ENCODE results near the gene UBE2H. TPM values are rescaled to one million over a fixed set of nuclear protein-coding genes. Genes with fewer than 3 reads are reported as not detected.
"Not testable (repeated sequence)": the region's sequence is repeated elsewhere in the genome, so short reads cannot be mapped to it uniquely, and the experiment has no call there.

UBE2H gene
- total RNA-seq, 4 donors from 2014 or later: 68.3 to 123 (median 91.4) TPM

DNA sequence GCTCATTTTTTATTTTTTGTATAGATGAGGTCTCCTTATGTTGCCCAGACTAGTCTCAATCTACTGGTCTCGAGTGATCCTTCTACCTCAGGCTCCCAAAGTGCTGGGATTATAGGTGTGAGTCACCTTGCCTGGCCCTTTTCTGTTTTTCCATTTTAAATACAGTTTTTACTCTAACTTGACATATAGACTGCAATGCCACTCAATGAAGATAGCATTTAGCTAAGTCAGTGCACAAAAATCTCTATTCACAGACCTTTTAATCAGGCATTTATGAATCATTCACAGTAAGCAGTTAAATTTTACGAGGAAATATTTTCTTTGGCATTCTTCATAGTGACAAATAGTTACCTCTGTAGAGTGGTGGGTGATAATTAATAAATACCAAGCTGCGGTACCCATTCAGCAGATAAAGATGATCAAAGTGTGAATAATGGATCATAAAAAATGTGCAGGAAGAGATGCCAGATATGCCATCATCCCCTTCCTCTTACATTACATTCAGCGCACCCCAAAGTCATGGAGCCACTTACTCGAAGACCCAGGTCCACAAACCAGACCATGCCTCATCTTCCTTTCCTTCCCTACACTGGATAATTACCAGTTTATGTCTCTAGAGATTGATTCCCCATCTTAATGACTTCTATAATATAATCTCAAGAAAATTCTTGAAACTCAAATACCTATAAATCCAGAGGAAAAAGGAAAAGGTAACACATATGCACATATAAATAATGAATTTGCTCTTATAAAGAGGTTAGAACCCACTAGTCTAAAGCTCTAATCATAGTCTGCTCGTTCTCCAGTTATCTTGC is 56.0 kb downstream of the UBE2H start:
- Histone ChIP-seq H3K4me3 (no peak overlapping the region), H3K27ac (replicated peaks in 1 of 4) (no peak overlapping the region), H3K9me3 (no peaks in the 10 kb centered on the region), H3K27me3 (no peaks in the 10 kb centered on the region), H3K4me1 (peaks cover 13 to 34% (median 23%) of the 10 kb centered on the region in 4 donors), H3K36me3 (peaks cover 0 to 12% (median 5%) of the 10 kb centered on the region in 4 donors)
- intact Hi-C loops (cut with DNase I): no loop called here
- no peak for DNase-seq (ENCODE audit: extremely low spot score)
- TF ChIP-seq POLR2A (IDR thresholded peaks at IDR 0.05; ENCODE audit: low read depth): no peak
- TF ChIP-seq POLR2AphosphoS5 (IDR thresholded peaks at IDR 0.05): no peak
- TF ChIP-seq, protein P1, sequence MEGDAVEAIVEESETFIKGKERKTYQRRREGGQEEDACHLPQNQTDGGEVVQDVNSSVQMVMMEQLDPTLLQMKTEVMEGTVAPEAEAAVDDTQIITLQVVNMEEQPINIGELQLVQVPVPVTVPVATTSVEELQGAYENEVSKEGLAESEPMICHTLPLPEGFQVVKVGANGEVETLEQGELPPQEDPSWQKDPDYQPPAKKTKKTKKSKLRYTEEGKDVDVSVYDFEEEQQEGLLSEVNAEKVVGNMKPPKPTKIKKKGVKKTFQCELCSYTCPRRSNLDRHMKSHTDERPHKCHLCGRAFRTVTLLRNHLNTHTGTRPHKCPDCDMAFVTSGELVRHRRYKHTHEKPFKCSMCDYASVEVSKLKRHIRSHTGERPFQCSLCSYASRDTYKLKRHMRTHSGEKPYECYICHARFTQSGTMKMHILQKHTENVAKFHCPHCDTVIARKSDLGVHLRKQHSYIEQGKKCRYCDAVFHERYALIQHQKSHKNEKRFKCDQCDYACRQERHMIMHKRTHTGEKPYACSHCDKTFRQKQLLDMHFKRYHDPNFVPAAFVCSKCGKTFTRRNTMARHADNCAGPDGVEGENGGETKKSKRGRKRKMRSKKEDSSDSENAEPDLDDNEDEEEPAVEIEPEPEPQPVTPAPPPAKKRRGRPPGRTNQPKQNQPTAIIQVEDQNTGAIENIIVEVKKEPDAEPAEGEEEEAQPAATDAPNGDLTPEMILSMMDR (IDR thresholded peaks at IDR 0.05): no peak
- no peak for TF ChIP-seq EP300 (IDR thresholded peaks at IDR 0.05)
- WGBS: 78% methylated on average over 6 of the region's 6 CpGs

DNA sequence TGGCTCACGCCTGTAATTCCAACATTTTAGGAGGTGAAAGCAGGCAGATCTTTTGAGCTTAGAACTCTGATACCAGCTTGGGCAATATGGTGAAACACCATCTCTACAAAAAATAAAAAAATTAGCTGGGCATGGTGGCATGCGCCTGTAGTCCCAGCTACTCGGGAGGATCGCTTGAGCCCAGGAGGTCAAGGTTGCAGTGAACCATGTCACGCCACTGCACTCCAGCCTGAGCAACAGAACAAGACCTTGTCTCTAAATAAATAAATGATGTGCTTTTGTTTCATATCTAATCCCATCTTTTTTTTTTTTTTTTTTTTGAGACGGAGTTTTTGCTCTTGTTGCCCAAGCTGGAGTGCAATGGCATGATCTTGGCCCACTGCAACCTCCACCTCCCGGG is 58.6 kb downstream of the UBE2H start:
- WGBS: 95% methylated on average over 7 of the region's 7 CpGs
- intact Hi-C loops (cut with DNase I): not testable (repeated sequence)

DNA sequence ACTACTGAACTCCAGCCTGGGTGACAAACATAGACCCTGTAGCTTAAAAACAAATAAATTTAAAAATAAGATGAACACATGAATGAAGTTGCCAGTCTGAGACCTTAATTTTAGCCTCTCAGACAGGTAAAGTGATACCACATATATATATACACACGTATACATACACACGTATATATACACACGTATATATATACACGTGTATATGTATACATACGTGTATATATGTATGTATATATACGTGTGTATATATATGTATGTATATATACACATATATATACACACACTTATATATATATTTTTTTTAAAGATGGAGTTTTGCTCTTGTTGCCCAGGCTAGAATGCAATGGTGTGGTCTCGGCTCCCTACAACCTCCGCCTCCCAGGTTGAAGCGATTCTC is 62.7 kb downstream of the UBE2H start:
- intact Hi-C loops (cut with DNase I): no loop called here
- 93% methylated on average over 9 of the region's 9 CpGs for WGBS
- DNase-seq (ENCODE audit: extremely low spot score): no peak
- H3K27me3 ChIP-seq: no peaks in the 10 kb centered on the region
- no peaks in the 10 kb centered on the region for H3K9me3 ChIP-seq
- no peak for TF ChIP-seq POLR2AphosphoS5 (IDR thresholded peaks at IDR 0.05)
- no peaks in the 10 kb centered on the region for H3K36me3 ChIP-seq
- H3K4me1 ChIP-seq: peaks cover 19 to 42% (median 29%) of the 10 kb centered on the region in 4 donors
- no peak overlapping the region for H3K27ac ChIP-seq (replicated peaks in 1 of 4)
- H3K4me3 ChIP-seq: no peak overlapping the region

More for the DNA sequence above, 58.6 kb downstream of the UBE2H start:
- H3K4me3 ChIP-seq; H3K27me3 ChIP-seq; DNase-seq (ENCODE audit: extremely low spot score); H3K27ac ChIP-seq (replicated peaks in 1 of 4); H3K9me3 ChIP-seq; H3K36me3 ChIP-seq: not testable (repeated sequence)
- peaks cover 22 to 36% (median 28%) of the 10 kb centered on the region in 4 donors for H3K4me1 ChIP-seq

DNA sequence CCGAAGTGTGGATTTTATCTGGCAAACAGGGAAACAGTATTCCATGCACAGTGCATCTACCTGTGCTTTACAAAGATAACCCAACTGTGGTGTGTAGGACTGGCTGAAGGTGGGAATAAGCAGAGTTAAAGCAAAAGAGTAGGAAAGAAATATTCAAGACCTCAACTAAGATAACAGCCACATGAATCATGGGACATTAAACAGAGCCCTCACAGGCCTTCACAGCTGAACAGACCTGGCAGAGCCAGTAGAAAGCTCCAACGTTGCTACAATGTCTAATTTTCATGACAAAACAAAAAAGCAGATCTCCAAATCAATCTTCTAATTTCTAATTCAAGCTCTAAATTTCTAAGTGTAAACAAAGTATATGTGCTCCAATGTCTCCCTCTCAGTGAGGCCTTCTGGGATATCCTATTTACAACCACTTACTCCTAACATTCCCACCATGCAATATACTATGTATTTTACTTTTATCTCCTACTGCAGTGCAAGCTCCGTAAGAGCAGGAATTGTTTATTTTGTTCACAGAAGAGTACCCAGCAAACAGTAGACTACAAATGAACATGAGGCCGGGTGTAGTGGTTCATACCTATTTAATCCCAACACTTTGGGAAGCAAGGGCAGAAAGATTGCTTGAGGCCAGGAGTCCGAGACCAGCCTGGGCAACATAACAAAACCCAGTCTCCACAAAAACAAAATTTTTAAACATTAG is 63.5 kb downstream of the UBE2H start:
- H3K4me3 ChIP-seq: no peak overlapping the region
- peaks cover 19 to 42% (median 26%) of the 10 kb centered on the region in 4 donors for H3K4me1 ChIP-seq
- H3K27me3 ChIP-seq: no peaks in the 10 kb centered on the region
- H3K36me3 ChIP-seq: no peaks in the 10 kb centered on the region
- WGBS: 74% methylated on average over 5 of the region's 5 CpGs
- DNase-seq (ENCODE audit: extremely low spot score): no peak
- intact Hi-C loops (cut with DNase I): no loop called here
- TF ChIP-seq POLR2A (IDR thresholded peaks at IDR 0.05; ENCODE audit: low read depth) (no peak), EP300 (IDR thresholded peaks at IDR 0.05) (no peak), POLR2AphosphoS5 (IDR thresholded peaks at IDR 0.05) (no peak)
- TF ChIP-seq, protein P1 (IDR thresholded peaks at IDR 0.05): no peak
- no peaks in the 10 kb centered on the region for H3K9me3 ChIP-seq
- H3K27ac ChIP-seq (replicated peaks in 1 of 4): no peak overlapping the region

DNA sequence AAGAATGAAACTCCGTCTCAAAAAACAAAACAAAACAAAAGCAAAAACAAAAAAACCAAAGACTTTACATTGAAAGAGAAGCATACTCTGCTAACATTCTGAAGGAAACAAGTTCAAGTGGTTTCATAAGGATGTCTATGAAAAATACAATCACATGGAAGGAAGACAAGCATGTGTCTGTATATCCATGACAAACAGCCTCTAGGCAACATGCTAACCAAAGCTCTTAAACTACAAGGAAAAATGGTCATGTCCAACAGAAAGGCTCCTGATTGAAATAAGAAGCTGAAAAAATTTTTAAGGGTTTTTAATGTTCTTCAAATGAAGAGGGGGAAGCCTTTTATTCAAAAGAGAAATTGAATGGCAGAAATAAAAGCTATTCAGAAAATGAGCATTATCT is 64.9 kb downstream of the UBE2H start:
- H3K27ac ChIP-seq (replicated peaks in 1 of 4): no peak overlapping the region
- WGBS: 91% methylated on average over 1 of the region's 1 CpG
- intact Hi-C loops (cut with DNase I): no loop called here

More for the DNA sequence above, 64.9 kb downstream of the UBE2H start:
- DNase-seq (ENCODE audit: extremely low spot score): no peak
- peaks cover 16 to 34% (median 23%) of the 10 kb centered on the region in 4 donors for H3K4me1 ChIP-seq
- no peaks in the 10 kb centered on the region for H3K9me3 ChIP-seq
- no peaks in the 10 kb centered on the region for H3K27me3 ChIP-seq
- H3K4me3 ChIP-seq: no peak overlapping the region
- H3K36me3 ChIP-seq: peaks cover 0 to 7% (median 0%) of the 10 kb centered on the region in 4 donors
- no peak for TF ChIP-seq POLR2AphosphoS5 (IDR thresholded peaks at IDR 0.05)
- TF ChIP-seq, protein P1 (IDR thresholded peaks at IDR 0.05): no peak
- no peak for TF ChIP-seq POLR2A (IDR thresholded peaks at IDR 0.05; ENCODE audit: low read depth)
- TF ChIP-seq EP300 (IDR thresholded peaks at IDR 0.05): no peak
